KMS-11 (cell line): Measurements from ENCODE around the gene RPL29.

Experiments
- H2AFZ ChIP-seq: fragments of 200-600 bp; sonication (generic); 2 replicates; pipeline ENCODE4 v1.6.1; 2016; ENCODE audit warnings: antibody characterized with exemption, mixed run types, low read depth
- H3K27ac ChIP-seq: fragments of 200-600 bp; sonication (generic); 2 replicates; pipeline ENCODE4 v1.6.1; 2016; ENCODE audit warnings: mild to moderate bottlenecking, mixed run types
- H3K27me3 ChIP-seq: fragments of 200-600 bp; sonication (generic); 2 replicates; pipeline ENCODE4 v1.6.1; 2017; ENCODE audit warnings: mild to moderate bottlenecking, low read depth, mixed run types, moderate library complexity; ENCODE audit not compliant: insufficient read depth
- H3K36me3 ChIP-seq: fragments of 200-600 bp; sonication (generic); 2 replicates; pipeline ENCODE4 v1.6.1; 2017; ENCODE audit warnings: mild to moderate bottlenecking, mixed run types; ENCODE audit not compliant: insufficient read depth
- H3K4me1 ChIP-seq: fragments of 200-600 bp; sonication (generic); 2 replicates; pipeline ENCODE4 v1.6.1; 2016; ENCODE audit warnings: mild to moderate bottlenecking, low read depth, mixed run types; ENCODE audit not compliant: poor library complexity, severe bottlenecking
- H3K4me2 ChIP-seq: fragments of 200-600 bp; sonication (generic); 2 replicates; pipeline ENCODE4 v1.7.0; 2016; ENCODE audit warnings: mild to moderate bottlenecking, mixed run types
- H3K4me3 ChIP-seq: fragments of 200-600 bp; sonication (generic); IDR thresholded peaks from 2 replicates; pipeline ENCODE4 v1.6.1; 2017; ENCODE audit warnings: low read depth, low read length, mixed read lengths; ENCODE audit not compliant: insufficient read depth
- H3K79me2 ChIP-seq: fragments of 200-600 bp; sonication (generic); 2 replicates; pipeline ENCODE4 v1.6.1; 2016; ENCODE audit warnings: low read depth, mixed run types; ENCODE audit not compliant: insufficient read depth
- H3K9ac ChIP-seq: fragments of 200-600 bp; sonication (generic); 2 replicates; pipeline ENCODE4 v1.6.1; 2016; ENCODE audit warnings: mild to moderate bottlenecking, mixed run types
- H4K20me1 ChIP-seq: fragments of 200-600 bp; sonication (generic); 2 replicates; pipeline ENCODE4 v1.6.1; 2016; ENCODE audit warnings: mild to moderate bottlenecking, mixed run types; ENCODE audit not compliant: insufficient read depth
- TF ChIP-seq, protein P1 (sequence below): fragments of 200-600 bp; sonication (generic); conservative IDR thresholded peaks from 2 replicates; pipeline ENCODE4 v1.6.1; 2017; ENCODE audit warnings: low read depth, mild to moderate bottlenecking, antibody characterized with exemption, low read length, moderate library complexity, mixed read lengths

Gene RPL29

GRCh38 chr3:51944451-51945021 is 51.2 kb downstream of the RPL29 start:
- TF ChIP-seq, protein P1, sequence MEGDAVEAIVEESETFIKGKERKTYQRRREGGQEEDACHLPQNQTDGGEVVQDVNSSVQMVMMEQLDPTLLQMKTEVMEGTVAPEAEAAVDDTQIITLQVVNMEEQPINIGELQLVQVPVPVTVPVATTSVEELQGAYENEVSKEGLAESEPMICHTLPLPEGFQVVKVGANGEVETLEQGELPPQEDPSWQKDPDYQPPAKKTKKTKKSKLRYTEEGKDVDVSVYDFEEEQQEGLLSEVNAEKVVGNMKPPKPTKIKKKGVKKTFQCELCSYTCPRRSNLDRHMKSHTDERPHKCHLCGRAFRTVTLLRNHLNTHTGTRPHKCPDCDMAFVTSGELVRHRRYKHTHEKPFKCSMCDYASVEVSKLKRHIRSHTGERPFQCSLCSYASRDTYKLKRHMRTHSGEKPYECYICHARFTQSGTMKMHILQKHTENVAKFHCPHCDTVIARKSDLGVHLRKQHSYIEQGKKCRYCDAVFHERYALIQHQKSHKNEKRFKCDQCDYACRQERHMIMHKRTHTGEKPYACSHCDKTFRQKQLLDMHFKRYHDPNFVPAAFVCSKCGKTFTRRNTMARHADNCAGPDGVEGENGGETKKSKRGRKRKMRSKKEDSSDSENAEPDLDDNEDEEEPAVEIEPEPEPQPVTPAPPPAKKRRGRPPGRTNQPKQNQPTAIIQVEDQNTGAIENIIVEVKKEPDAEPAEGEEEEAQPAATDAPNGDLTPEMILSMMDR = no peak
- Histone ChIP-seq H4K20me1 (no peaks in the 10 kb centered on the region), H3K27ac (no peak overlapping the region), H2AFZ (no peak overlapping the region), H3K9ac (no peak overlapping the region), H3K4me3 (no peak overlapping the region), H3K4me1 (peaks cover 4% of the 10 kb centered on the region), H3K79me2 (peaks cover 20% of the 10 kb centered on the region), H3K4me2 (no peak overlapping the region), H3K36me3 (no peaks in the 10 kb centered on the region), H3K27me3 (no peaks in the 10 kb centered on the region)
